Prostate gland (tissue), 2 donors: ENCODE measurements around the gene LARGE2. TPM values are rescaled to one million over a fixed set of nuclear protein-coding genes. Genes with fewer than 3 reads are reported as not detected.

ENCODE experiments used
- DNase-seq: peaks from one replicate; pipeline ENCODE4 v3.0.0-alpha.2; 2019; ENCODE audit warnings: low spot score
- H3K27ac ChIP-seq, 2 donors: fragments of 200-600 bp; sonication (generic); 2 replicates each; pipeline ENCODE4 v1.5.1; 2017 to 2019
- H3K27me3 ChIP-seq: fragments of 200-600 bp; sonication (generic); replicated peaks from 2 replicates; pipeline ENCODE4 v1.5.1; 2019; ENCODE audit not compliant: insufficient read depth
- H3K36me3 ChIP-seq, 2 donors: fragments of 200-600 bp; sonication (generic); 1 replicate in 1 of 2; 2 replicates in 1 of 2; pipeline versions ENCODE4 v1.5.1 to v1.8.1; 2017 to 2019
- H3K4me1 ChIP-seq: fragments of 200-600 bp; sonication (generic); replicated peaks from 2 replicates; pipeline ENCODE4 v1.5.1; 2019
- H3K4me3 ChIP-seq, 2 donors: fragments of 200-600 bp; sonication (generic); 2 replicates each; pipeline ENCODE4 v1.5.1; 2017 to 2019
- H3K9me3 ChIP-seq: fragments of 200-600 bp; sonication (generic); 2 replicates; pipeline ENCODE4 v1.5.1; 2017
- CTCF ChIP-seq, 4 experiments: fragments of 200-600 bp in 2 of 4; fragments of 450-650 bp in 2 of 4; sonication (generic) in 2 of 4; IDR thresholded peaks; 1 replicate in 3 of 4; 2 replicates in 1 of 4; pipeline ENCODE4 v1.5.1; 2016 to 2019; ENCODE audit warnings: antibody characterized with exemption in 4 of 4, mild to moderate bottlenecking in 2 of 4, moderate library complexity in 2 of 4
- POLR2A ChIP-seq: fragments of 450-650 bp; IDR thresholded peaks from one replicate; pipeline ENCODE4 v1.6.1; 2016; ENCODE audit warnings: antibody characterized with exemption, mild to moderate bottlenecking
- POLR2AphosphoS5 ChIP-seq: sonication (generic); formaldehyde crosslinking; IDR thresholded peaks from one replicate; pipeline ENCODE4 v1.6.1; 2017; ENCODE audit warnings: antibody characterized with exemption
- WGBS: methylation state at CpG from one replicate; pipeline ENCODE4 v1.1.5; 2018; 5-methylcytosine and 5-hydroxymethylcytosine counted together
- intact Hi-C: fragments of 100-400 bp; cut with DNase I; formaldehyde crosslinking; loops from one replicate; pipeline ENCODE4 v1.14.2; 2022
- total RNA-seq, 2 donors: library from RNA; depleted of rRNA; stranded (reverse); fragments of >200 nt; gene quantifications; one replicate each; pipeline ENCODE4 v1.1.0, GENCODE V29; 2016

LARGE2 gene
- total RNA-seq, 2 donors from 2014 or later: 20.2 to 33.6 TPM

DNA sequence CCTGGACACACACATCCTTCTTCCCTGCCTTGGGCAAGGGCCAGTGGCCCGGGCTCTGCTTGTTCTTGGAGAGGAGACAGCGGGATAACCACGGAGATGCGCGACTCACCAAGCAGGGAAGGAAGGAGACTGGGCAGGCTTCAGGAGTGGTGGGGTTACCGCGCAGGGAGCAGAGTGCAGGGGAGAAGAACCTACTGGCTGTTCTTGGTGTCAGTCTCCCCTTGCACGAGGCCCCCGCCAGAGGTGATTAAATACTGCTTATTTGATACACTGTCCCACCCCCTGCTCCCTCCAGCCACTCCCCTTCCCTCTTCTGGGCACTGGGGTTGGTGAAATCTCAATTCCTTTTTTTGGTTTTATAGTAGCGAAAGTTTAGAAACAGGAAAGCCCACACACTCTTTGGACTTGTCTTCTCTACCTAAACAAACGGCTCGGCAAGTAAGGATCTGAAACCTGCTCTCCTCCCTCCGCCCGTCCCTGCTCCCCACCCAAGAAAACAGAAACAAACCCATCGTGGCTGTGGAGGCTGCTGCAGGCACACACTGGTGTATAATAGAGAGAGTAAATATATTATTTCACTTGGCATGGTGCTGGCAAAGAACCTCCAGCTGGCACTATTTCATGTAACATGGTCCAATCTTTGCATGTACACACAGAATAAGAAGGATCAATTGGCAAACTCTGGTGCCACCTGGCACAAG, 10.8 kb downstream of the LARGE2 start:
- peak overlapping the region in 1 of 2 donors; percentile 12 for H3K4me3 ChIP-seq
- intact Hi-C loops: no loop called here
- peak overlapping the region; percentile 63 to 79 for H3K27ac ChIP-seq
- H3K9me3 ChIP-seq: no peaks in the 10 kb centered on the region
- H3K27me3 ChIP-seq: no peaks in the 10 kb centered on the region
- no peaks in the 10 kb centered on the region for H3K36me3 ChIP-seq
- peaks cover 16% of the 10 kb centered on the region for H3K4me1 ChIP-seq
- WGBS: 12% methylated on average over 15 of the region's 15 CpGs
- TF ChIP-seq CTCF (IDR thresholded peaks at IDR 0.05) (no peak), POLR2A (peak; percentile 6), POLR2AphosphoS5 (peak; percentile 83)
- peak; percentile 89 for DNase-seq

GRCh38 chr11:45933846-45934579, 11.6 kb downstream of the LARGE2 start:
- no peak for DNase-seq
- H3K27me3 ChIP-seq: no peaks in the 10 kb centered on the region
- WGBS: 30% methylated on average over 21 of the region's 21 CpGs
- H3K36me3 ChIP-seq: no peaks in the 10 kb centered on the region
- H3K9me3 ChIP-seq: no peaks in the 10 kb centered on the region
- peaks cover 16% of the 10 kb centered on the region for H3K4me1 ChIP-seq
- no peak overlapping the region for H3K4me3 ChIP-seq
- TF ChIP-seq CTCF (IDR thresholded peaks at IDR 0.05): no peak
- TF ChIP-seq POLR2AphosphoS5: no peak
- no peak for TF ChIP-seq POLR2A
- intact Hi-C loops: no loop called here
- peak overlapping the region; percentile 63 to 79 for H3K27ac ChIP-seq

- intact Hi-C loops: no loop called here
- WGBS: 61% methylated on average over 12 of the region's 12 CpGs
- no peaks in the 10 kb centered on the region for H3K36me3 ChIP-seq
Observed at GRCh38 chr11:45934580-45935318, 12.3 kb downstream of the LARGE2 start.

GRCh38 chr11:45935349-45936064, 13.1 kb downstream of the LARGE2 start:
- H3K4me3 ChIP-seq: no peak overlapping the region
- intact Hi-C loops: no loop called here
- TF ChIP-seq POLR2A (no peak), CTCF (IDR thresholded peaks at IDR 0.05) (no peak), POLR2AphosphoS5 (no peak)
- peak overlapping the region in 1 of 2 donors; percentile 79 for H3K27ac ChIP-seq
- H3K9me3 ChIP-seq: no peaks in the 10 kb centered on the region
- 79% methylated on average over 8 of the region's 8 CpGs for WGBS
- H3K4me1 ChIP-seq: peaks cover 16% of the 10 kb centered on the region
- DNase-seq: no peak
- H3K36me3 ChIP-seq: no peaks in the 10 kb centered on the region
- no peaks in the 10 kb centered on the region for H3K27me3 ChIP-seq

More at GRCh38 chr11:45934580-45935318, 12.3 kb downstream of the LARGE2 start:
- Histone ChIP-seq H3K27ac (peak overlapping the region; percentile 63 to 79), H3K4me3 (no peak overlapping the region), H3K27me3 (no peaks in the 10 kb centered on the region), H3K9me3 (no peaks in the 10 kb centered on the region), H3K4me1 (peaks cover 16% of the 10 kb centered on the region)
- DNase-seq: no peak
- TF ChIP-seq POLR2AphosphoS5 (peak; percentile 33), CTCF (IDR thresholded peaks at IDR 0.05) (no peak)
